Psoas muscle (tissue), 8 donors: ENCODE measurements around the gene KCNB1. TPM values are rescaled to one million over a fixed set of nuclear protein-coding genes. Genes with fewer than 3 reads are reported as not detected.
A peak's percentile ranks its signal among the peaks of the same experiment; 100 is the strongest.

ENCODE experiments used
- ATAC-seq, 4 donors: fragments of 200-7000 bp; cut with Tn5 transposase; one replicate each; pipeline ENCODE4 v1.9.1; 2020; ENCODE audit warnings: moderate library complexity in 3 of 4, mild to moderate bottlenecking in 2 of 4
- DNase-seq, 2 donors: peaks; one replicate each; pipeline ENCODE4 v3.0.0-alpha.2; 2020
- H3K27ac ChIP-seq: fragments of 200-600 bp; one replicate; pipeline ENCODE4 v1.8.0; 2022
- H3K27me3 ChIP-seq, 3 donors: fragments of 200-600 bp in 1 of 3; one replicate each; pipeline versions ENCODE4 v1.6.1 to v1.8.0; 2013 to 2022; ENCODE audit warnings: low read length in 2 of 3, mild to moderate bottlenecking in 2 of 3, moderate library complexity in 1 of 3; ENCODE audit not compliant: insufficient read depth in 3 of 3
- H3K36me3 ChIP-seq, 2 donors: fragments of 200-600 bp in 1 of 2; one replicate each; pipeline versions ENCODE4 v1.6.1 to v1.8.0; 2013 to 2022; ENCODE audit warnings: low read depth in 1 of 2, mild to moderate bottlenecking in 1 of 2, moderate library complexity in 1 of 2; ENCODE audit not compliant: insufficient read depth in 1 of 2
- H3K4me1 ChIP-seq: fragments of 200-600 bp; one replicate; pipeline ENCODE4 v1.8.0; 2022
- H3K4me3 ChIP-seq: fragments of 200-600 bp; one replicate; pipeline ENCODE4 v1.8.0; 2022; ENCODE audit warnings: mild to moderate bottlenecking
- H3K9me3 ChIP-seq: fragments of 200-600 bp; one replicate; pipeline ENCODE4 v1.8.0; 2022
- CTCF ChIP-seq: fragments of 200-600 bp; IDR thresholded peaks from one replicate; pipeline ENCODE4 v1.8.0; 2022; ENCODE audit warnings: antibody characterized with exemption
- WGBS, 3 donors: extraction: QIAGEN DNeasy Blood & Tissue Kit; methylation state at CpG; one replicate each; pipeline versions ENCODE4 v1.1.6 to v1.1.7; 2013; 5-methylcytosine and 5-hydroxymethylcytosine counted together
- intact Hi-C, 2 donors: fragments of 100-400 bp; cut with DNase I; formaldehyde crosslinking; loops; one replicate each; pipeline versions ENCODE4 v1.11.0 to v1.14.2; 2022
- long read RNA-seq, 2 donors: library from polyadenylated mRNA; unstranded; transcript quantifications; one replicate each; pipeline ENCODE4 v2.0.0, GENCODE V29; 2021
- polyA plus RNA-seq, 3 donors: library from polyadenylated mRNA; stranded (reverse); fragments of 200-250 nt; gene quantifications; one replicate each; pipeline ENCODE4 v1.2.3, GENCODE V29; 2013
- total RNA-seq, 4 donors: library from RNA; stranded (reverse); fragmentation: NEBNext Ultra II Directional in 2 of 4; extraction: Animal tissue kit (Norgen Biotek cat#: 25700) in 2 of 4; gene quantifications; one replicate each; pipeline versions ENCODE4 v1.2.1 to v1.2.4, GENCODE V29; 2021 to 2023
- donor health status: healthy with polysubstance abuse.
- donor health status: DM: no; HTN: no; CAD: no; lungs with moderate emphysema.
- donor health status: Bipolar disorder and iron deficiency.
- donor health status: healthy.
- donor health status: DM: yes; HTN: yes; CAD: no.
- donor health status: DM: no; HTN: no; CAD: no.
- donor health status: DM: no; HTN: no; CAD: no.
- donor health status: DM: yes; HTN: yes; CAD: no.

Gene KCNB1
- total RNA-seq, result 10 to 100 TPM in 2 of 4 donors, 1 to 10 TPM in 2; 5.3 to 44.0 (median 15.6) TPM
- polyA plus RNA-seq, result 1 to 10 TPM; 1.8 to 3.2 (median 2.5) TPM
- long read RNA-seq, donor 1, full-length matches to known transcripts, result 3 of 3 reads
- long read RNA-seq, donor 1, partial matches to known transcripts, result 0 of 3 reads
- long read RNA-seq, donor 1, other reads (novel, unspliced or antisense), result 0 of 3 reads
- long read RNA-seq, donor 2, full-length matches to known transcripts, result 10 of 16 reads
- long read RNA-seq, donor 2, partial matches to known transcripts, result 0 of 16 reads
- long read RNA-seq, donor 2, other reads (novel, unspliced or antisense), result 6 of 16 reads

- ATAC-seq (peak; percentile 64 to 87 (median 80)), DNase-seq (peak; percentile 73 to 83)
- intact Hi-C loops, result loop anchor here (5.0 to 10.0 kb wide), 3 partner anchors 50 to 100 kb away; no protein-coding TSS in a partner anchor
- H3K27me3 ChIP-seq, result peaks cover 0 to 10% (median 3%) of the 10 kb centered on the region in 3 donors
- H3K27ac ChIP-seq, result no peak within 1 kb of the TSS
- TF ChIP-seq CTCF, result no peak
- WGBS, 3 donors, result 1 to 3% (median 1%) methylated on average over 23 to 34 of the region's 34 CpGs
- H3K4me1 ChIP-seq, result peaks cover 10% of the 10 kb centered on the region
- H3K9me3 ChIP-seq, result no peaks in the 10 kb centered on the region
- no peaks in the 10 kb centered on the region for H3K36me3 ChIP-seq
- H3K4me3 ChIP-seq, result peak within 1 kb of the TSS; percentile 65
Observed at GRCh38 chr20:49482621-49483017, at the start of gene KCNB1. KCNB1 (minus strand) TSS chr20:49482668; CDS start chr20:49482480, 188 bp downstream.

GRCh38 chr20:49529470-49529869 is 47.0 kb upstream of the KCNB1 start:
- Histone ChIP-seq H3K4me1 (peaks cover 11% of the 10 kb centered on the region), H3K27me3 (no peaks in the 10 kb centered on the region), H3K4me3 (no peak overlapping the region), H3K9me3 (no peaks in the 10 kb centered on the region), H3K27ac (no peak overlapping the region), H3K36me3 (peaks cover 0 to 4% of the 10 kb centered on the region in 2 donors)
- 69 to 85% (median 82%) methylated on average over 5 of the region's 5 CpGs for WGBS, 3 donors
- no peak for DNase-seq
- no peak for TF ChIP-seq CTCF
- intact Hi-C loops, result no loop called here
- peak; percentile 48 to 64 (median 57) for ATAC-seq

- peak overlapping the region; percentile 4 for H3K27ac ChIP-seq
- WGBS, 3 donors, result 71 to 85% (median 83%) methylated on average over 2 of the region's 2 CpGs
- ATAC-seq, result no peak
Observed at GRCh38 chr20:49526568-49526967, 44.1 kb upstream of the KCNB1 start.

GRCh38 chr20:49526056-49526455 is 43.6 kb upstream of the KCNB1 start:
- DNase-seq (no peak), ATAC-seq (peak in 3 of 4 donors; percentile 16 to 35 (median 29))
- no peak for TF ChIP-seq CTCF
- Histone ChIP-seq H3K4me1 (peaks cover 11% of the 10 kb centered on the region), H3K9me3 (no peaks in the 10 kb centered on the region), H3K36me3 (peaks cover 0 to 4% of the 10 kb centered on the region in 2 donors), H3K27ac (no peak overlapping the region), H3K27me3 (peaks cover 0 to 3% (median 0%) of the 10 kb centered on the region in 3 donors), H3K4me3 (no peak overlapping the region)
- 31 to 52% (median 33%) methylated on average over 6 of the region's 6 CpGs for WGBS, 3 donors
- intact Hi-C loops, result no loop called here

More at GRCh38 chr20:49526568-49526967, 44.1 kb upstream of the KCNB1 start:
- no peak for TF ChIP-seq CTCF
- intact Hi-C loops, result no loop called here
- no peak overlapping the region for H3K4me3 ChIP-seq
- no peaks in the 10 kb centered on the region for H3K9me3 ChIP-seq
- peaks cover 11% of the 10 kb centered on the region for H3K4me1 ChIP-seq
- H3K27me3 ChIP-seq, result peaks cover 0 to 3% (median 0%) of the 10 kb centered on the region in 3 donors
- DNase-seq, result no peak
- H3K36me3 ChIP-seq, result peaks cover 0 to 4% of the 10 kb centered on the region in 2 donors
